ENCODE measurements around the gene STIM1.
A peak's percentile ranks its signal among the peaks of the same experiment; 100 is the strongest.

The STIM1 gene

GRCh38 chr11:3823303-3823702, 32.2 kb upstream of the STIM1 start:
- ChIA-PET CTCF (interaction anchor here (1.2 kb wide), 2 partner anchors 18 to 249 kb away, joined by 3 read pairs; no protein-coding TSS in a partner anchor), POLR2A (ENCODE audit: low non-redundant PET) (no interaction called here)
- DNase-seq (ENCODE audit: low spot score), result no peak
- TF ChIP-seq CTCF (conservative IDR thresholded peaks at IDR 0.05; ENCODE audit: low read depth), result no peak
- H3K27ac ChIP-seq, result peak overlapping the region; percentile 40

GRCh38 chr11:3823762-3824506, 31.5 kb upstream of the STIM1 start:
- POLR2A ChIA-PET (ENCODE audit: low non-redundant PET), result no interaction called here

GRCh38 chr11:3824714-3825472, 30.6 kb upstream of the STIM1 start:
- CTCF ChIA-PET, result interaction anchor here (0.6 to 1.0 kb wide), 3 partner anchors 14 to 165 kb away, joined by 3 read pairs; no protein-coding TSS in a partner anchor
- POLR2A ChIA-PET (ENCODE audit: low non-redundant PET), result no interaction called here
- H3K27ac ChIP-seq, result no peak overlapping the region
- DNase-seq (ENCODE audit: low spot score), result no peak
- TF ChIP-seq CTCF (conservative IDR thresholded peaks at IDR 0.05; ENCODE audit: low read depth), result no peak; the same call in none of the 2 replicates

More at GRCh38 chr11:3823762-3824506, 31.5 kb upstream of the STIM1 start:
- peak overlapping the region; percentile 40 for H3K27ac ChIP-seq
- no peak for TF ChIP-seq CTCF (conservative IDR thresholded peaks at IDR 0.05; ENCODE audit: low read depth)
- CTCF ChIA-PET, result interaction anchor here (1.2 kb wide), 2 partner anchors 18 to 249 kb away, joined by 3 read pairs; no protein-coding TSS in a partner anchor
- no peak for DNase-seq (ENCODE audit: low spot score)

GRCh38 chr11:3825473-3826154, 29.9 kb upstream of the STIM1 start:
- CTCF ChIA-PET, result interaction anchor here (0.6 to 1.0 kb wide), 3 partner anchors 13 to 164 kb away, joined by 3 read pairs; no protein-coding TSS in a partner anchor
- no peak overlapping the region for H3K27ac ChIP-seq
- no peak for DNase-seq (ENCODE audit: low spot score)
- no peak for TF ChIP-seq CTCF (conservative IDR thresholded peaks at IDR 0.05; ENCODE audit: low read depth)
- POLR2A ChIA-PET (ENCODE audit: low non-redundant PET), result no interaction called here

GRCh38 chr11:3826721-3827120, 28.7 kb upstream of the STIM1 start:
- H3K27ac ChIP-seq, result peak overlapping the region; percentile 27; the same call in 1 of the 2 replicates
- ChIA-PET POLR2A (ENCODE audit: low non-redundant PET) (no interaction called here), CTCF (no interaction called here)
- DNase-seq (ENCODE audit: low spot score), result no peak
- no peak for TF ChIP-seq CTCF (conservative IDR thresholded peaks at IDR 0.05; ENCODE audit: low read depth)
